ENCODE results near the gene TYSND1.
A peak's percentile ranks its signal among the peaks of the same experiment; 100 is the strongest.
"Not testable (repeated sequence)": the region's sequence is repeated elsewhere in the genome, so short reads cannot be mapped to it uniquely, and the experiment has no call there.

TYSND1 gene

DNA sequence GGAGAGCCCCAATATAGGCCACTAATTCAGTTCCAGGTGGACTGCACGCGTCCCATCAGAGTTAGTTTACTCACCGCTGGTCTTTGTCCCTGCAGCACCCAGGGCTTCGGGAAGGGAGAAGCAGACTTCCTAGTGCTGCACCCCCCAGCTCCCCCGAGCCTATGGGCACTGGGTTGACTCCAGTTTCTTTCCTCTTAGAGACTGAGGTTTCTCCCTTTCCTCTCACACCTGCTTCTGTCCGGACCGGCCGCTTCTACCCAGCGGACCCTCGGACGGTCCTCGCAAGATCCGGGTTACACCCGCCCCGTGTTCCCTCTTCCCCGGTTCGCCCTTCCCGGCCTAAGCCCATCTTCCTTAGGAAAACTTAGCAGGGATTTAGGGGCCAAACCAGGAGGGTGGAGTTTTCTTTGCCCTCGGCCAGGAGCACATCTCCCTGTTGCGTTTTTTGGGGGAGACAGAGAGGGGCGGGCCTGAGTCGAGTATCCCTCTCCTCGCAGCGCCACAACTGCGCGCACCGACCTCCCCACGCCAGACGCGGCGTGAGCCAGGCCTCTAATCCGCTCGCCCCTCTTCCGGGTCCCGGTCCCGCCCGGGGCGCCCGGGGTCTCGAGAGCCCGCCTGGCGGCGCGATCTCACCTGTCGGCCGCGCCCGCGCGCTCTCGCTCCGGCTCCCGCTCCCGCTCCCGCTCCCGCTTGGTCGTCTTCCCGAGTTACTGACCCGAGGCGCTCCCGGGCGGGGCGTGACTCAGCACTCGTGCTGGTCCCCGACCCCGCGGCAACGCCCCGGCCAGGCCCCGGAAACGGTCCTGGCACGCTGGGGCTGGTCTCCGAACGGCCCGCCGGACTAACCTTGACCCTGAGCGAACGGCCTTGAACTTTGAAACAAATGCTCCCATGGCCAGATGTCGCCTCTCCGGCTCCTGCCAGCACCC, 14.1 kb downstream of the TYSND1 start, which contains the start of gene AIFM2:
Gene AIFM2 (minus strand): TSS at position 728 of the 932 bp plus-strand sequence. CDS start 8,741 bp downstream, outside the sequence.
- peak; percentile 69 for DNase-seq

- no peak for DNase-seq
Observed at GRCh38 chr10:70131560-70131937, 15.0 kb downstream of the TYSND1 start.

GRCh38 chr10:70130878-70131559, 15.5 kb downstream of the TYSND1 start:
- DNase-seq, result peak; percentile 73

DNA sequence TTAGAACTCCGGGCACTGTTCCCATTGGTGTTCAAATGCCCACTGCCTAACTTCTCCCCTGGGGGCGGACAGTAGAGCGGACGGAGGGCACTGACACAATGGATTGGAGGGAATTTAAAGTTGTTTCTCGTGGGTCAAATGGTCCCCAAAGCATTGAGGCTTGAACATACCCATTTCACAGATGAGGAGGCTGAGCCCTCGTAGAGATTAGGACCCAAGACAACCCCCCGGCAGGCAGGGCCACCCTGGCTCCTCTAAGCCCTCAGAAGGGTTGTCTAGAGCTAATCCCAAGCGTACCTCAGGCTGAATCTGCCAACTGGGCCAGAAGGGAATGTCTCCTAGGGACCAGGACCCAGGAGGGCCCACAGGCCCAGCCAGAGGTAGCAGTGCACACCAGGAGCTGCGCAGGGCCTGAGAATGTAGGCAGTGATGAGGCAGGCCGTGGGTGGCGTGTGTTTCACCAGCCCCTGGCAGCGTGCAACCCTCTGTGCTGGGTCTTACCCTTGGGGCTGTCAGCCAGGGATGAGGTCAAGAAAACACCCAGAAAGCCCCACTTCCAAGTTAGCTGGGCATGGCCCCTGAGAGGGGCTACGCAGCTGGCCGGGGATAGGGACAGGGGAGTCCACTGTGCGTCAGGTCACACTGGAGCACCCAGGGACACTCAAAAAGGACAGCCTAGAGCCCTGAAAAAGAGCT, 19.7 kb downstream of the TYSND1 start:
- DNase-seq, result no peak

DNA sequence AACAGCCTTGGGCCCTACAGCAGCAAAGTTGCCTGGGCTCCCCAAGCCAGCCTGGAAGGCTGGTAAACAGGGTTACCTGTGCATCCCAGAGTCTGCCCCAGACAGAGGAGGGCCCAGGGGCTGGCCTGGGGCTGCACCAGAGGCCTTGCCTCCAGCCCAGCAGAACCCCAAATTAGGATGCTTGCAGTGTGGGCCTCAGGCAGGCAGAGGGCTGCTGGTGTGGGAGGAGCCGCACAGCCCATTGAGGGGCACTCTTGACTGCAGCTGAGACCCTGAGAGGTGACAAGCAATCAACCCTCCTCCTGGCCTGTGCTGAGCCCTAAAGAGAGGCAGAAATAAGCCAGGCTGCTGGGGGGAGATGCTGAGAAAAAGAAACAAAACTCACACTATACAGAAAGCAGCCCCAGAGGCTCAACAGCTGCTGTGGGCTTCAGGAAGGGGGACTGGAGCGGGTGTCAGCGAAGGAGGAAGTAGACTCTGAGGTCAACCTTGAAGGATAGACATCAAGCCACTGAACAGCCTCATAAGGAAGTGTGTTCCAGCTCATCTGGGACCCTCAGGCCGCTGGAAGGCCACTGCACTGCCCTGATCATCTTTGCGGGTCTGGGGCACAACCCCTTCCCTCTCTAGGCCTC, 20.5 kb downstream of the TYSND1 start:
- DNase-seq, result no peak

- DNase-seq, result no peak
Observed at GRCh38 chr10:70124918-70125317, 21.6 kb downstream of the TYSND1 start.

DNA sequence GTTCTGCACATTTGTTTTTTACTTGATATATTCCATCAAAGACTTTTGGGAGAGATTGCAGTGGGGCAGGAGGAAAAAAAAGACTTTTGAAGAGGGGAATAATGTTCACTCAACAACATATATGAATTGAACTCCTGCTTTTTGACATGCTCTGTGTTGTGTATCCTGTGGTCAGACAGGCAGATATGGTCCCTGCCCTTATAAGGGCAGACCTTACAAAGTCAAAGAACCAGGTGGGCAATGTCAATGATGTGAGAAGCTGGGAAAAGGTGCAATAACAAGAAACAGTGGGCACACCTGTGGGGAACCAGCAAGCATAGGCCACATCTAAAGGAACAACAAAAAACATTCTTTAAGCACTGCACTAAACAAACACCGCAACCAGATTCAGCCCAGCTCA, 22.1 kb downstream of the TYSND1 start:
- no peak for DNase-seq

GRCh38 chr10:70123817-70124216, 22.7 kb downstream of the TYSND1 start:
- no peak for DNase-seq

DNA sequence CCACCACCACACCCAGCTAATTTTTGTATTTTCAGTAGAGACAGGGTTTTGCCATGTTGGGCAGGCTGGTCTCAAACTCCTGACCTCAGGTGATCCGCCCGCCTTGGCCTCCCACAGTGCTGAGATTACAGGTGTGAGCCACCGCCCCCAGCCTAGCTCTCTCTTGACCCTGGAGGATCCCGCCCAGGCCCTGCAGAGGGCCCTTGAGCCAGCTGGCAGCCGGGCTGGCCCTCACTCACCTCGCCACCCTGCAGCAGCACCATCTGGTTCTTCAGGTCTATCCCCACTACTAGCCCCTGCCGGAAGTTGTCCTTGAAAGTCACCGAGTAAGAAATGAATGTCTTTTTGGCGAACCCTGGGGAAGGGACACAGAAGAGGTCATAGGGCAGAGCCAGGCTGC, 23.3 kb downstream of the TYSND1 start:
- DNase-seq, result not testable (repeated sequence)

GRCh38 chr10:70122742-70123141, 23.8 kb downstream of the TYSND1 start:
- DNase-seq, result peak; percentile 6

DNA sequence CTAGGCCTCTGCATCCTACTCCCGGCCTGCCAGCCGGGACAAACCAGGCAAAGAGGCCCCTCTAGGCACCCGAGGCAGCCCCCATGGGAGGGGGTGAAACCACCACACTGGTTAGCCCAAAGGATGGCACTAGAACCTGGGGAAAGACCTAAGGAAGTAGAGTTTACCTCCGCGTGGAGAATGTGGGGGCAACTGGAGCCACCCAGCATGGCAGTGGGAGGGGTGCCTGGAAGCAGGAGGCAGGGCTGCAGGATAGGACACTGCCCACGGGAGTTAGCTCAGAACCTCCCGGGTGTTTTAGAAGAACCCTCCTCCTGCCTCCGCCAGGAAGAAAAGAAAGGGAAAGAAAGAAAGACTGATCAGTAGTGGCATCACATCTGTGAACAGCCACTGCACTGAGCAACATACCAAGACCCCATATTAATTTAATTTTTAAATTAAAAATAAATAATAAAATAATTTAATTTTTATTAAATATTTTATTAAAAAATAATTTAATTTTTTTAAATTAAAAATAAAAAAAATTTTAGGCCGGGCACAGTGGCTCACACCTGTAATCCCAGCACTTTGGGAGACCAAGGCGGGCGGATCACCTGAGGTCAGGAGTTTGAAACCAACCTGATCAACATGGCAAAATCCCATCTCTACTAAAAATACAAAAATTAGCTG, 25.1 kb downstream of the TYSND1 start:
- no peak for DNase-seq

DNA sequence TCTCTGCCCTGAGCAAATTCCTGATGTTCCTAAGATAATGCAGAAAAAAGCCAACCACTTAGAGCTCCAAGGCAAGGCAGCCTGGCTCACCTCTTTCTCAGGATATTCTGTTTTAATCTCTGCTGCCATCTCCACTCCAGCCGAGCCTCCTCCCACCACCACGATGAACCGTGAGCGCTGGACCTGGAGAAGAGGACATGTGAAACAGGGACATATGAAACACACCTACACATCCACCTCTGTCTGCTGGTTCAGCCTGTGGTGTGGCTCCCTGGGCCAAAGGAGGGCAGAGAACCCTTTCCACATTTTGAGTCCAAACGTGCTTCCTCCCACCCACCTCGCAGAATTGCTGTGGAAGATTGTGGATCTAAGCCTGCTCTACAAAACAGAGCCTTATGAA, 26.1 kb downstream of the TYSND1 start:
- DNase-seq, result no peak

DNA sequence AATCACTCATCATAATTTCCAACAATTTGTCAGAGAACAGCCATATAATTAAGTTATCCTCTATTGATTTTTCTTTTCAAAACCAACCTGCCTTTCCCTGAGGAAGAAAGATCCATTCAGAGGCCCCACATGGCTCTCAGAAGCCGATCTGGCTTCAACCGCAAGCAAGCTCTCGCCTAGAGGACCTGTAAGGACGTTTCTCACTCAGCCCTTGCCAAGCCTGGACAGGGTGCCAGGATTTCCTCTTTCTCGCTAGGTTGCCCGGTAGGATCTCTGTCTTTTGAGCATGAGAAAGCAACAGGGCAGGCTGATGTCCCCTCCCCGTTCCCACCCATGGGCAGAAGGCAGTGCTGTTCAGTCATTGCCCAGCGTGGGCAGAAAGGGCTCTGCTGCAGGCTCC, 26.9 kb downstream of the TYSND1 start:
- no peak for DNase-seq

- DNase-seq, result no peak
Observed at GRCh38 chr10:70119197-70119596, 27.3 kb downstream of the TYSND1 start.

DNA sequence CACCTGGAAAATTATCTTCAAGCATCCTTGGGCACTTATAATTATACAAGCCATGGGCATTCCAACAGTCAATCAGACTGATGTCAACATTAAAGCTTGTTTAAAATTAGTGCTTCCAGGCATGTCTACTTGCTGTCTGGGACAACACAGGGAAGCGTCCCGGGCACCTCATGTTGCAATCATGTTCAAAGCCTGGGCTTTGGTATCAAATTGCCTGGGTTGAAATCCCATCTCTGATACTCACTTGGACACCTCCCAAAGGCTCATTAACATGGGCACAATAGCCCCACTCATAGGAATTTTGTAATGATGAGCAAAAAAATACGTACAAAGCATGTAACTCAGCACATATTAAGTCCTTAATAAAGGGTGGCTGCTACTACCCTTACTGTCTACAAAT, 28.3 kb downstream of the TYSND1 start:
- DNase-seq, result no peak

GRCh38 chr10:70117646-70118045, 28.9 kb downstream of the TYSND1 start:
- DNase-seq, result no peak

DNA sequence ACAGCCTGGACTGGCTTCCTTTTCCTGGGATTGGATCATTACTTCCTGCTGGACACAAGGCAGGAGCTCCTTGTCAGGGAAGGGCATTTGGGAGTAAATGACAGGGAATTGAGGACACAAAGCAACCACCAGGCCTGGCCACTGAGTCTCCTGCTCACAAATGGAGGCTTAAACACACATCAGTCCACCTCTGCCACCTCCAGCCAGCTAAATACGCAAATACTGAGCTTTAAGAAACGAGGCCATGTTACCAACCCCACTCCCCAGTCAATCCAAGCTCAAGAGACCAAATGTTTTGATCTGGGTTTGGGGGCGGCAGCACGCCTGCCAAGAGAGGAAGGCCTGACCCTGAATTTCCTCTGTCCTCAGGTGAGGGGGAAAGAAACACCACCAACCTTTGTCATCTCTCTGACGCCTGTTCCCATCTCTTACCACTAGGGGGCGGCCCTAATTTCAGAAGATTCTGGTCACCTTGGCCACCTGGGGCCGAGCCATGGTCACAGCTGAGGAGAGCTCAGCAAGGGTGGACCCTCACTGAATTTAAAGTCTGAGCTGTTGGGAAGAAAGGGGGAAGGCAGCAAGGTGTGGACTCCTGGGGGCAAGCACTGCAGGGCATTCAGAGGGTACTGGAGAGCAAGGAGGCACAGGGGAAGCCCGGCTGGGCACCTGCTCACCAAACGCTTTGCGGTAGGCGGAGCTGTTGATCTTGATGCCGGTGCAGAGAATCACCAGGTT, 30.4 kb downstream of the TYSND1 start:
- DNase-seq, result peak; percentile 23

DNA sequence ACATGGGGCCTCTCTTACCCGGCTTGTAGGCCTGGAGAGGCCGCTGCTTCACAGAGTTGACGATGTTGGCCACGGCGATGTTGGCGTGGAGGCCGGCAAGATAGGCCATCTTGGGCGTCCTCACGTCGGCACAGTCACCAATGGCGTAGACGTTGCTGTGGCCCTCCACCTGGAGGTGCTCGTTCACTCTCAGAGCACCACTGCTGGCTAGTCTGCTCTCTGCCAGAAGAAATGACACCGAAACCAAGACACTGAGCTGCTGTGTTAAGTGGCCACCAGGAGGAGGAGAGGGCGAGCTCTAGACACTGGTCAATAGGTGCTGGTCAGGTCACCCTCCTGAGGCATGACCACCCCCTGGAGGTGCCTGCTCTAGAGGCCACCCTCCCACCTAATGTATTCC, 31.6 kb downstream of the TYSND1 start:
- no peak for DNase-seq

- DNase-seq, result no peak
Observed at GRCh38 chr10:70112071-70112470, 34.4 kb downstream of the TYSND1 start.

DNA sequence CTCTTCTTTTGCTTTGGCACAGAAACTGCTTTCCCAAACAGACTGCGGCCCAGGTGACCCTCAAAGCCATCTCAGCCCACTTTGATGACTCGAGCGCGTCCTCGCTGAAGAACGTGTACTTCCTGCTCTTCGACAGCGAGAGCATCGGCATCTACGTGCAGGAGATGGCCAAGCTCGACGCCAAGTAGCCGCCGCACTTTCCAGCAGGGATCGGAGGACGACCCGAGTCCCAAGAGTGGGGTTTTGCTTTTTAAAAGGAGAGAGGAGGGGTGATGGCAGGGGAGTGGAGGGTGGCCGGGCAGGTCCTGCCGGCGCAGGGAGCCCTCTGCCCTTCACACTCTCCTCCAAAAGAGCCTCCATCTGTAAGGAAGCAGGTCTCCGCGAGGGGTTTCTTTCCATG, 35.0 kb downstream of the TYSND1 start:
- no peak for DNase-seq

DNA sequence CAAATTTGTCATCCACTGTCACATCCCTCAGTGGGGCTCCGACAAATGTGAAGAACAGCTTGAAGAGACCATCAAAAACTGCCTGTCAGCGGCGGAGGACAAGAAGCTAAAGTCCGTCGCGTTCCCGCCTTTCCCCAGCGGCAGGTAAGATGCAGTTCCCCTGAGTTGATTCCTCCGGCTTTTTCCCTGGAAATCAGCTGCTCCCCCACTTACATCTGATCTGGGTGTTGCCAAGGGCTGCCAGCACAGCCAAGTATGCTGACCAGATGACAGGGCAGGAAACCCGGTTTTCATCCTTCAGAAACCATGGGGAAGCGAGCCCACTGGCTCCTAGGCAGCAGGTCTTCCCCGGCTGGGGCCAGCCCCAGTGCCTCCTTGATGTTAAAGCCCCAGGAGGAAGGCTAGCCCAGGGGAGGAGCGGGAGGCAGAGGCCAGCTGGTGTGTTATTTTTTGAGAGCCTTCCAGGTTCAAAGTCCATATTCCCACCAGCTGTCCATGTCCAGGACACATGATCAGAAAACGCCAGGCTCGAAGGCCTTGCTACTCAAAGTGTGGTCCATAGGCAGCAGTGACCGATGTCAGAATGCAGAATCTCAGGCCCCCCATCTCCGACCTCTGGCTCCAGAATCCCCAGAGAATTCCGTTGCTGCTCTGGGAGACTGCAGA, 37.3 kb downstream of the TYSND1 start:
- no peak for DNase-seq

All from fibroblast of skin of scalp (primary cell).